ENCODE measurements around the gene DLG3.

DLG3 gene

GRCh38 chrX:70446380-70447350 lies 2.0 kb downstream of the DLG3 start:
- no peaks in the 10 kb centered on the region for H3K9me3 Mint-ChIP-seq
- H3K4me3 Mint-ChIP-seq = no peak overlapping the region
- H3K27ac Mint-ChIP-seq = no peak overlapping the region
- DNase-seq (no peak), ATAC-seq (replicated peaks) (no peak)
- H3K4me1 Mint-ChIP-seq (ENCODE audit: low read depth in 2 of 2) = peaks cover 0 to 8% of the 10 kb centered on the region in 2 donors
- H3K27me3 Mint-ChIP-seq = peaks cover 0 to 18% of the 10 kb centered on the region in 2 donors
- no peaks in the 10 kb centered on the region for H3K36me3 Mint-ChIP-seq (ENCODE audit: insufficient read depth)

- DNase-seq = no peak
- no peak overlapping the region for H3K4me3 Mint-ChIP-seq
- peaks cover 3% of the 10 kb centered on the region for H3K36me3 Mint-ChIP-seq (ENCODE audit: insufficient read depth)
- H3K4me1 Mint-ChIP-seq (ENCODE audit: low read depth in 2 of 2) = peaks cover 27 to 29% of the 10 kb centered on the region in 2 donors
- no peak overlapping the region for H3K27ac Mint-ChIP-seq
- no peak for ATAC-seq (replicated peaks)
- no peaks in the 10 kb centered on the region for H3K9me3 Mint-ChIP-seq
- peaks cover 0 to 14% of the 10 kb centered on the region in 2 donors for H3K27me3 Mint-ChIP-seq
Observed at GRCh38 chrX:70449457-70449966, 4.9 kb downstream of the DLG3 start.

GRCh38 chrX:70452143-70452733 lies 7.6 kb downstream of the DLG3 start:
- peak; percentile 51 to 55 (median 52) for DNase-seq
- H3K27ac Mint-ChIP-seq = peak overlapping the region; percentile 87 to 88
- H3K36me3 Mint-ChIP-seq (ENCODE audit: insufficient read depth) = peaks cover 3% of the 10 kb centered on the region
- no peaks in the 10 kb centered on the region for H3K9me3 Mint-ChIP-seq
- peak overlapping the region; percentile 86 to 92 for H3K4me3 Mint-ChIP-seq
- ATAC-seq (replicated peaks) = peak; percentile 49
- H3K4me1 Mint-ChIP-seq (ENCODE audit: low read depth in 2 of 2) = peaks cover 41 to 46% of the 10 kb centered on the region in 2 donors
- H3K27me3 Mint-ChIP-seq = no peaks in the 10 kb centered on the region

GRCh38 chrX:70453024-70453618 lies 8.5 kb downstream of the DLG3 start:
- H3K4me1 Mint-ChIP-seq (ENCODE audit: low read depth in 2 of 2) = peaks cover 41 to 46% of the 10 kb centered on the region in 2 donors

GRCh38 chrX:70454441-70455365 lies 10.1 kb downstream of the DLG3 start:
- Mint-ChIP-seq H3K27me3 (no peaks in the 10 kb centered on the region), H3K9me3 (no peaks in the 10 kb centered on the region), H3K36me3 (ENCODE audit: insufficient read depth) (peaks cover 4% of the 10 kb centered on the region), H3K4me1 (ENCODE audit: low read depth in 2 of 2) (peaks cover 41 to 46% of the 10 kb centered on the region in 2 donors), H3K27ac (peak overlapping the region; percentile 90 to 95), H3K4me3 (peak overlapping the region; percentile 91 to 92)
- peak; percentile 60 to 64 (median 62) for DNase-seq
- ATAC-seq (replicated peaks) = peak; percentile 73

More at GRCh38 chrX:70453024-70453618, 8.5 kb downstream of the DLG3 start:
- peak overlapping the region; percentile 87 to 88 for H3K27ac Mint-ChIP-seq
- H3K4me3 Mint-ChIP-seq = peak overlapping the region; percentile 86 to 92
- no peak for ATAC-seq (replicated peaks)
- H3K36me3 Mint-ChIP-seq (ENCODE audit: insufficient read depth) = peaks cover 3% of the 10 kb centered on the region
- DNase-seq = no peak
- H3K9me3 Mint-ChIP-seq = no peaks in the 10 kb centered on the region
- H3K27me3 Mint-ChIP-seq = no peaks in the 10 kb centered on the region

GRCh38 chrX:70455366-70456202 lies 10.9 kb downstream of the DLG3 start:
- ATAC-seq (replicated peaks) (no peak), DNase-seq (no peak)
- Mint-ChIP-seq H3K27me3 (no peaks in the 10 kb centered on the region), H3K27ac (peak overlapping the region; percentile 90 to 95), H3K4me3 (peak overlapping the region; percentile 91 to 92), H3K36me3 (ENCODE audit: insufficient read depth) (peaks cover 9% of the 10 kb centered on the region), H3K4me1 (ENCODE audit: low read depth in 2 of 2) (peaks cover 41 to 46% of the 10 kb centered on the region in 2 donors), H3K9me3 (no peaks in the 10 kb centered on the region)

- DNase-seq (no peak), ATAC-seq (replicated peaks) (no peak)
- peaks cover 41 to 46% of the 10 kb centered on the region in 2 donors for H3K4me1 Mint-ChIP-seq (ENCODE audit: low read depth in 2 of 2)
- no peaks in the 10 kb centered on the region for H3K9me3 Mint-ChIP-seq
- peaks cover 12% of the 10 kb centered on the region for H3K36me3 Mint-ChIP-seq (ENCODE audit: insufficient read depth)
- peak overlapping the region; percentile 91 to 92 for H3K4me3 Mint-ChIP-seq
- no peaks in the 10 kb centered on the region for H3K27me3 Mint-ChIP-seq
- peak overlapping the region; percentile 90 to 95 for H3K27ac Mint-ChIP-seq
Observed at GRCh38 chrX:70456256-70456655, 11.6 kb downstream of the DLG3 start.

GRCh38 chrX:70461026-70461425 lies 16.4 kb downstream of the DLG3 start:
- no peak for DNase-seq
- Mint-ChIP-seq H3K27me3 (no peaks in the 10 kb centered on the region), H3K9me3 (no peaks in the 10 kb centered on the region), H3K4me3 (no peak overlapping the region), H3K36me3 (ENCODE audit: insufficient read depth) (peaks cover 24% of the 10 kb centered on the region), H3K27ac (no peak overlapping the region), H3K4me1 (ENCODE audit: low read depth in 2 of 2) (peaks cover 13% of the 10 kb centered on the region in 2 donors)
- ATAC-seq (replicated peaks) = no peak

GRCh38 chrX:70464051-70464450 lies 19.4 kb downstream of the DLG3 start:
- Mint-ChIP-seq H3K36me3 (ENCODE audit: insufficient read depth) (peaks cover 24% of the 10 kb centered on the region), H3K4me3 (no peak overlapping the region), H3K27me3 (no peaks in the 10 kb centered on the region), H3K4me1 (ENCODE audit: low read depth in 2 of 2) (peaks cover 2 to 4% of the 10 kb centered on the region in 2 donors), H3K27ac (peak overlapping the region in 1 of 2 donors; percentile 77), H3K9me3 (no peaks in the 10 kb centered on the region)
- no peak for ATAC-seq (replicated peaks)
- DNase-seq = no peak

- Mint-ChIP-seq H3K27me3 (no peaks in the 10 kb centered on the region), H3K36me3 (ENCODE audit: insufficient read depth) (peaks cover 10% of the 10 kb centered on the region), H3K27ac (no peak overlapping the region), H3K4me3 (no peak overlapping the region), H3K4me1 (ENCODE audit: low read depth in 2 of 2) (peaks cover 10 to 17% of the 10 kb centered on the region in 2 donors), H3K9me3 (no peaks in the 10 kb centered on the region)
- DNase-seq = no peak
- ATAC-seq (replicated peaks) = no peak
Observed at GRCh38 chrX:70466968-70467367, 22.3 kb downstream of the DLG3 start.

GRCh38 chrX:70468709-70469108 lies 24.1 kb downstream of the DLG3 start:
- Mint-ChIP-seq H3K4me1 (ENCODE audit: low read depth in 2 of 2) (peaks cover 10 to 21% of the 10 kb centered on the region in 2 donors), H3K27me3 (no peaks in the 10 kb centered on the region), H3K4me3 (no peak overlapping the region), H3K36me3 (ENCODE audit: insufficient read depth) (peaks cover 3% of the 10 kb centered on the region), H3K27ac (no peak overlapping the region), H3K9me3 (no peaks in the 10 kb centered on the region)
- DNase-seq = no peak
- ATAC-seq (replicated peaks) = no peak

GRCh38 chrX:70470850-70471289 lies 26.2 kb downstream of the DLG3 start:
- Mint-ChIP-seq H3K9me3 (no peaks in the 10 kb centered on the region), H3K27ac (no peak overlapping the region), H3K4me3 (no peak overlapping the region), H3K36me3 (ENCODE audit: insufficient read depth) (no peaks in the 10 kb centered on the region), H3K4me1 (ENCODE audit: low read depth in 2 of 2) (peaks cover 7 to 28% of the 10 kb centered on the region in 2 donors), H3K27me3 (no peaks in the 10 kb centered on the region)
- DNase-seq = no peak
- peak; percentile 56 for ATAC-seq (replicated peaks)
